ENCODE results near the gene PDP2.

DNA sequence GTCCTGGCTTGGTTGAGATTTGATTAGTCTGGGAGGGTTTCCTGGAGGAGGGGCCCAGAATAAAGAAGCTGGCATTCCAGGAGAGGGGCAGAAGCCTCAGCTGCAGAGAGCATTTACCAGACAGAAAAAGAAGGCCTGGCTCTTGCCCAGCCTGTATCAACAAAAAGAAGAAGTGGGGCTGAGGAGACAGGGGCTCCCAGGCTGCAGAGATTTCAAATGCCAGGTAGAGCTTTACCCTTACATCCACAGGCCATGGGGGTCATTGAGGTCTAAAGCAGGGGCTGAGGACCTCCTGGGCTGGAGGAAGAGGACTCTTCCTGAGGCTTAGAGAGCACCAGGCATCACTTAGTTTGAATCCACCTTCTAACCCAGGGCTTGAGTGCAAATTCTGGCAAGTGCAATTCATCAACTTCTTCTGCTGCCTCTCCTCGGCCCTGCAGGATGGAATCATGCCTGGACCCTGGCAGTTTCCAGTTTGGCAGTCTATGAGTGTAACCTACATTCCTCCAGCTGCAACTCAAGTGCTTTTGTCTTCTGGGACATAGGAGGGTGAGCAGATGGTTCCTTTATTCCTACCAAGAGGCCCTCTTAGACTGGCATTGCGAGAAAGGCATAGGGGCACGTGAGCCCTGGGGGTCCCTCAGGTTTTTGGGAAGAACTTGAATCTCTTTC, 20.8 kb upstream of the PDP2 start:
- TF ChIP-seq, protein P1, sequence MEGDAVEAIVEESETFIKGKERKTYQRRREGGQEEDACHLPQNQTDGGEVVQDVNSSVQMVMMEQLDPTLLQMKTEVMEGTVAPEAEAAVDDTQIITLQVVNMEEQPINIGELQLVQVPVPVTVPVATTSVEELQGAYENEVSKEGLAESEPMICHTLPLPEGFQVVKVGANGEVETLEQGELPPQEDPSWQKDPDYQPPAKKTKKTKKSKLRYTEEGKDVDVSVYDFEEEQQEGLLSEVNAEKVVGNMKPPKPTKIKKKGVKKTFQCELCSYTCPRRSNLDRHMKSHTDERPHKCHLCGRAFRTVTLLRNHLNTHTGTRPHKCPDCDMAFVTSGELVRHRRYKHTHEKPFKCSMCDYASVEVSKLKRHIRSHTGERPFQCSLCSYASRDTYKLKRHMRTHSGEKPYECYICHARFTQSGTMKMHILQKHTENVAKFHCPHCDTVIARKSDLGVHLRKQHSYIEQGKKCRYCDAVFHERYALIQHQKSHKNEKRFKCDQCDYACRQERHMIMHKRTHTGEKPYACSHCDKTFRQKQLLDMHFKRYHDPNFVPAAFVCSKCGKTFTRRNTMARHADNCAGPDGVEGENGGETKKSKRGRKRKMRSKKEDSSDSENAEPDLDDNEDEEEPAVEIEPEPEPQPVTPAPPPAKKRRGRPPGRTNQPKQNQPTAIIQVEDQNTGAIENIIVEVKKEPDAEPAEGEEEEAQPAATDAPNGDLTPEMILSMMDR (IDR thresholded peaks at IDR 0.05): no peak
- no peak for TF ChIP-seq POLR2AphosphoS5 (IDR thresholded peaks at IDR 0.05)
- TF ChIP-seq POLR2A (IDR thresholded peaks at IDR 0.05): no peak
- no peak for TF ChIP-seq EP300 (IDR thresholded peaks at IDR 0.05)
